AG08396 (cell line): ENCODE results near the gene EZH1.
"Not testable (repeated sequence)": the region's sequence is repeated elsewhere in the genome, so short reads cannot be mapped to it uniquely, and the experiment has no call there.

Experiments used
- DNase-seq: peaks from one replicate; pipeline ENCODE4 v3.0.0; 2012; ENCODE audit warnings: low spot score, mixed read lengths

EZH1 gene

DNA sequence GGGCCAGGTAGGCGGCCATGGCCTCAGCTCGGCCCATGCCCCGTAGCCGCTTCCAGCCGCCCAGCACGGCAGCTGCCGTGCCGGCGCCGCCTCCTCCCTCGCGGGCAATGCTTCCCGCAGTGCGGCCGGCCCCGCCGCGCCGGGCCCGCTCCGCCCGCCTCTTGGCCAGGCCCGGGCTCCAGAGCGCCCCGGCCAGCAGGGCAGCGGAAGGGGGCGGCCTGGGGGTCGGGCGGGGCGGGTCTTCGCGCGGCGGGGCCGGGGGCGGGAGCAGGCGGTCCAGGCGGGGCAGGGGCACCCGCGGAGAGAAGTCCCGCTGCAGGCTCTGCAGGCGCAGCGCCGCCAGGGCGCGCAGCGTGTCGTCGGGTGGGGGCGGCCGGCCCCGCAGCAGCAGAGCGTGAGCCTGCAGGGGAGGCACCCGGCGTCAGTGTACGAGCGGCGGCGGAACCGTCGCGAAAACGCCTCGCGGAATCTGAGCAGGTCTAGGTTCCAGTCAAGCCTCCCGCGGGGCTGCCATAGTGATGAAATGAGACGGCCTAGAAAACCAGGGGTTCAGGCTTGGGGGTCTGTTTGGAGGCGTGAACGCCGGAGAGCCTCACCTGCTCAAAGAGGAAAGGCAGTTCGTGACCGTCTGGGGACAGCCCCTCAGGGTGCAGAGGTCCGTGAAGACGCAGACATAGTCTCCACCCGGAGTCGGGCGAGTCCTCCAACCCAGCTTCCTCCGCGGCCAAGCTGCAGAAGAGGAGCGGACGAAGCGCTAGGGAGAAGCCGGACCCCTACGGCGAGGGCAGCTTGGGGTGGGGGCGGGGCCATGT lies 74.7 kb downstream of the EZH1 start:
- DNase-seq = no peak

DNA sequence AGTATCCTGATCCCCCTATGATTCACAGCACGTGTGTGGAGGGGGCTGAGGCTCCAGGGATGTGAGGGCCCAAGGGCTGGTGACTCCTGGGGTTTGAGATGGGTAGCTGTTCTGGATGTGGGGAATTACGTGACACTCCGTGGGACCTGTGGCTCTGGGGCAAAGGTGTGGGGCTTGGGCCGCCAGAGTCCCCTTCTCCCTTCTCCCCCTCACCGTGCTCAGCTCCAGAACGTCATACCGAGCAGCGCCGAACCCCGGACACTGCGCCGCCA lies 75.2 kb downstream of the EZH1 start:
- no peak for DNase-seq

GRCh38 chr17:42667088-42667951 lies 77.5 kb downstream of the EZH1 start:
- peak; percentile 91 for DNase-seq

GRCh38 chr17:42666126-42666525 lies 78.7 kb downstream of the EZH1 start:
- not testable (repeated sequence) for DNase-seq

- DNase-seq = no peak
These were observed 79.2 kb downstream of the EZH1 start for GRCh38 chr17:42665581-42666001.

DNA sequence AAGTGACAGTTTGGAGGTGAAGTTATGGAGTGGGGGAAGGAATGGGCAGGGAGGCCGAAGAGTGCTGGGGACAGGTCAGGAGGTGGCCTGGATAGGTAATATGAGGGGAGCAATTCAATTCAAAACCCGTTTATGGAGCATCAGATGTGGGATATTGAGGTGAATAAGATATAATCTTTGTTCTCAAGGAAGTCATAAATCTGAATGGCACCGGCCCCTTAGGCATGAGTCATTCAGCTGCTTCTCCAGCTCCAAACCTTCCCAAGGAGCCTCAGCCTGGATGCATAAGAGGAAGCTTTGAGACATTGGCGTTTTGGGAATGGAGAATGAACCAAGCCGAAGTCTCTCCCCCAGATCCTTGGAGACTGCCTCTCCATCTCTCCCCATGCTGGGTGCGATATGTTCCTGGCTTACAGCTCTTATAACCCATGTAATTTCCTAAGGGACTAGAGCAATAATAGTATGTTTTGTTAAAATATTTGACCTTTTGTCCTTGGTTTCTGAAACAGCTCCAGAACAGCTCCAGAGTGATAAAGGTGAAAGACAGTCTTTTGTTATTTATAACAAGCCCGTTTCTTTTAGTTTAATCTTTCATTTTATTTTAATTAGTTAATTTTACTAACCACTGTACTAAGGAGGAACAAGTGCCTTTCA lies 84.0 kb downstream of the EZH1 start:
- DNase-seq = peak; percentile 66

- not testable (repeated sequence) for DNase-seq
These were observed 84.9 kb downstream of the EZH1 start for GRCh38 chr17:42659932-42660274.

DNA sequence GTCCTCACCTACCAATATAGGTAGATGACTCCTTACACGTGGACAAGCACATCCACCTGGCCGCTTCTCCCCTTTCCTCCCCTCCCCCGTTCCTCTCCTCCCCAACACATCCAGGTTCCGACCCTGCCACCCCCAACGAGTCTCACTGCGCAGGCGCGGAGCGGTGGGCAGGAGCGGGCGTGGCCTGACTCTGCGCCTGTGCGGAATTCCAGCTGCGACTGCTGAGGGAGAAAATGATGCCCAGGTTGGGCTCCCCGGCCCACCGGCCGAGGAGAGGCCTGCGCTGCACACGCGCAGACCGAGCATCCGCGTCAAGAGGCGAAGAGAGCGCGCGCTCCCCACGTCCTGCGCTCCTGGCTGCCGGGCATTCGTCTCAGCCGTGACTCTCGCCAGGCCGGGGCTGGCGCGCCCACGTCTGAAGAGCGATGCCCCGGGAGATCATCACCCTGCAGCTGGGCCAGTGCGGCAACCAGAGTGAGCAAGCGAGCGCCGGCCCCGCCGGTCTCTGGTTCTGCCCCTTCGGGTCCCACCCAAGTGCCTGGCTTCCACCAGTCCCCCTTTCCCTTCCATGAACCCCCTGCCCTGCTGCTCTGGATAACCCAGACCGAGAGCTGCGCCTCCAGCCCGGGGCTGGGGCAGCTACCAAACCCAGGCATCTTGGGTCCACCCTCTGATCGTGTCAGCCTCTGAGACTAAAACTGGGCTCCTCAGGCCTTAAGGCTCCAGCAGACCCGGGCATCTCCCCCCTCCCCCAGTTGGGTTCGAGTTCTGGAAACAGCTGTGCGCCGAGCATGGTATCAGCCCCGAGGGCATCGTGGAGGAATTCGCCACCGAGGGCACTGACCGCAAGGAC lies 85.5 kb downstream of the EZH1 start, which contains the start of gene TUBG2:
Gene TUBG2, plus strand, starts transcription at position 206 of the 853 bp plus-strand sequence. Its CDS starts 220 bp downstream, at position 426.
- DNase-seq = peak; percentile 98

GRCh38 chr17:42657824-42658588 lies 86.8 kb downstream of the EZH1 start:
- DNase-seq = peak; percentile 1

DNA sequence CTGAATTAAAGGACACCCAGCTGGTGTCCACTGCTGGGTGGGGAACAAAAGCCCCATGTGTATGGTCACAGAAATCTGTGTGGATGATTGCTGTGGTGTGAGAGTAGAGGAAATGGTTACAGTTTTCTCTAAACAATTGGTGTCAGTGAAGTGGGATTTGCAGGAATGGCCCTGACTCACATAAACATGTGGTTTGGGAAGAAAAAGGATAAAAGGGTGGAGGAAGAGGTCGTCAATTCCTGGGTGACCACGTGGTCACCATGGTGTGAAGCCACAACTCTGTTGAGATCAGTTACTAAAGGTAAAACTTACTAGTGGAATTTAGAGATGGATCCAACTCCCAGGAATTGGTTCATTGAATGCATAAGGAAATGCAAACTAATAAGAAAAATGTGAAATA lies 89.3 kb downstream of the EZH1 start:
- DNase-seq = peak; percentile 48

DNA sequence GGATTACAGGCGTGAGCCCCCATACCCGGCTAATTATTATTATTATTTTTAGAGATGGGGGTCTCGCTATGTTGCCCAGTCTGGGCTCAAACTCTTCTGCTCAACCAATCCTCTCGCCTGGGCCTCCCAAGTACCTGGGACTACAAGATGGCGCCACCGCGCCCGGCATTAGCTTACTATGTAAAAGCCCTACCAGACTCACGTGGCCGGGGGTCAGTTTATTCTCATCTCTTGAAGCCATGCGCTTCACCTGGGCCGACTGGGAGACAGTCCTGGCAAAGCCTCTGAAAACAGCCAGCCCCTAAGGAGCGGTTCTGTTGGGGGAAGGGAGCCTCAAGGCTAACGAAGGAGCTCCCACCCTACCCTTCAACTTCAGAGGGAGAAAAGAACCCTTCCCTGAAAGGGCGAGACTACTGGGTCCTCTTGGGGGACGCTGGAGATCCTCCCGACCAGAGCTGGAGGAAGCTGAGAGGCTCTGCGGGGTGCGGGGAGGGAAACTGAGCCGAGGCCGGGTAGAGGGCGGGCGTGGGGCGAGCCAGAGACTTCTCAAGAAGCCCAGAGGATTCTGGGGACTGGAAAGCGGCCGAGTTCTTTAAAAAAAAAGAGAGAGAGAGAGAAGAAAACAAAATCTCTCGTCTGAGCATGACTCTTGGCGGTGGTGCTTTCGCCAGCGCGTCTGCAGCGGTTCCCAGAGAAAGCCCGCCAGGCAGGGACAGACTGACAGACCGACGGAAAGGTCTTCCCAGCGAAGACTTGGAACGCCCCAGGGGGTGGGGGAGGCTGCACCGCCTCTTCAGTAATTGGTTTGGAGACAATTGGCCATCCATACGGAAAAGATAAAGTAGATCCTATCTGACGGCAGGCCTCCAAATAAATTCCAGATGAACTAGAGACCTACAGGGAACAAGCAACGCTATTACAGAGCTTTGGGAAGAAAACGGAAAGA lies 91.4 kb downstream of the EZH1 start:
- DNase-seq = peak; percentile 62

DNA sequence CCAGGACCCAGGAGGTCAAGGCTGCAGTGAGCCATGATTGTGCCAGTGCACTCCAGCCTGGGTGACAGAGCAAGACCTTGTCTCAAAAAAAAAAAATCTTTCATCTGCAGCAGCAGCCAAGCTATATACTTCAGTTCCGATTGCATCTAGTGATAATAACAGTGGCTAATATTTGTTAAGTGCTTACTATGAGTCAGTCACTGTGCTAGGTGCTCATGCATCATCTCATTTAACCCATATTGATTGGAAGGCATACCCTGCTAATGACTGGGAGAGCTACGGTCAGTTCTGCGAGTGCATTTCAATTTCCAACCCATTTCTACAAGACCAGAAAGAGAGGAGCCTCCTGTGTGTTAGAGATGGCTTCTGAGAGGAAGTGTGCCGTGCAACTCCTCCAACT lies 93.4 kb downstream of the EZH1 start:
- DNase-seq = no peak
